Stimulated activated CD4-positive, alpha-beta T cell treated with anti-CD3 and anti-CD28 coated beads, Interleukin-1b, Interleukin-23, amount 100 ng/mL, for 48 hours (primary cell): ENCODE measurements around the gene SECISBP2.

Experiments
- DNase-seq: peaks from one replicate; pipeline ENCODE4 v3.0.0-alpha.2; 2020

SECISBP2 gene

DNA sequence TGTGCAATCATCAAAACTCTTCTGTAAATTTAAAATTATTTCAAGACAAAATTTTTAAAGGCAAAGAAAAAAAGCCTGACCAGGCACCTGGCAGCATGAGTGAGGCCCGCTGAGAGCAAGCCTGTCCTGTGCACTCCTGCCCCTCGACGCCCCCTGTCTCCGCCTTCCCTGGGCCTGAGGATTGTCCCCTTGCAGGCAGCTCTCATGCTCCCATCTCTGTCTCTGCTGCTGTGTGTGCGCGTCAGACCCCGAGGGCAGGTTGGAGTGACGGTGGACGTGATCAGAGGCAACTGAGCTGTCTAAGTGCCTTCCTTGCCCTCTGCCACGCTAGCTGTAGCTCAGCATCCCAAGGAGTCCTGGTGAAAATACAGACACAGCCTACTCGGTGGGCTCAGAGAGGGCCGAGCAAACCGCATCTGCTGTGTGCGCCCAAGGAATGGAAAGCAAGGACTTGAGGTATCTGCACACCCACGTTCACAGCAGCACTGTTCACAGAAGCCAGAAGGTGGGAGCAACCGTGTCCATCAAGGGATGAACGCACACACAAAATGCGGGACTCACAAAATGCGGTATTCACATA lies 65.5 kb downstream of the SECISBP2 start:
- DNase-seq, result no peak

DNA sequence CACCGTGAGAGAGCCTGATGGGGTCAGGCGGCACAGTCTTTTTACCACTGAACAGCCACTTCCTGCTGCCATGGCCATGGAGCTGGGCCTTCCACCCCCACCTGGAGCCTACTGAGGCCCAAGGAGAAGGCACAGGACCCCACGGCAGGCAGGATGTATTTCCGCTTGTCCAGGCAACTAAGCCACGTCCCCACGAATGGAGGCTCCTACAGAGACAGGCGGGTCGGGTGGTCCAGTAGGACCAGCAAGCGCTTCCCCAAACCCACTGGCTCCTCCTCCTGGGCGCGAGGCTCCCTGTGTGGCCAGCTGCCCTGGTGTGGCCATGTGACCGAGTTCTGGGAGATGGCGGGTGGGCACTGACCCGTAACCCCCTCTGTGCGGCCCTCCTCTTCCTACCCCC lies 66.5 kb downstream of the SECISBP2 start:
- no peak for DNase-seq

GRCh38 chr9:89386206-89386605 lies 67.9 kb downstream of the SECISBP2 start:
- DNase-seq, result no peak

DNA sequence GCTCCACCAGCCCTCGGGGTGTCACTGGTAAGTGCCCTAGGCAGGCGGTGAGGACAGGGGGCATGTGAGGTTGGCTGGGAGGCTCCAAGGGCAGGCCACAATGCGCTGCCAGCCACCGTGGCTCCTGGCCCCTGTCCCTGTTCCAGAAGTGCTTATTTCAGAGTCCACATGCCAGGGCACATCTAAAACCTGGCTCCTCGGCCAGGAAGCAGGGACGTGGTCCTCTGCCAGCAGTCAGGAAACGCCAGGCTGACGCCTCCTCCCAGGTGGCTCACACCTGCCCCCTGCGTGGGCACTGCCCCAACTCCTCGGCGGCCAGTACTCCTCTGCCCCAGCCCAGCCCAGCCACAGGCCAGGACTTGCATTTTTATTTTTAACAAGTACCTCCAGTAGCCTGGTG lies 68.5 kb downstream of the SECISBP2 start:
- no peak for DNase-seq

DNA sequence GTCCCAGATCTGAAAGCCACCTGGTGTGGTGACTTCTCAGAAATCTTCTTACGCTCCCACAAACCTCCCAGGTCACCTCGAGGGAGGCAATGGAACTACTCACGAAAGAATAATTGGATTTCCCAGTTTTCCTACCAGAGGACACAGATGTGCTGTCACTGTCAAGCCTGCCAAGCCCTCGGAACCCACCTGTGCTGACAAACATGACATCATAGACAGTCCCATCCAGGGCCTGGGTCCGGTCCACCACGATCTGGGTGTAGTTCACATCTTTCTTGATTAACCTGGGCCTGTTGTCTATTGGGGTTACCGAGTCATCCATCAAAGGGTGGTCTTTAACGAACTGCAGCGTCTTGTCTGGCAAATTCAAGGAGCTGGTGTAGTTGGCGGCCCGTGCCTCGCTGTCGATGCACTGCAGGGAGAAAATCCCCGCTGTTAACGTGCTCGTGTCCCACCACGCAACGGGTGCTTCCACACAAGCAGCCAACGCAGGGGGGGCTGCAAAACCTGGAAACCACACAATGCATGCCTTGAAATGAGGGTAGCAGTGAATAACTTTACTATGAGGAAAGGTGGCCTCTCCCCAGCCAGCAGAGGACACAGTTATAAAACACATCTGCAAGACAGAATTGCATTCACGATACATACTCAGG lies 69.0 kb downstream of the SECISBP2 start:
- no peak for DNase-seq

DNA sequence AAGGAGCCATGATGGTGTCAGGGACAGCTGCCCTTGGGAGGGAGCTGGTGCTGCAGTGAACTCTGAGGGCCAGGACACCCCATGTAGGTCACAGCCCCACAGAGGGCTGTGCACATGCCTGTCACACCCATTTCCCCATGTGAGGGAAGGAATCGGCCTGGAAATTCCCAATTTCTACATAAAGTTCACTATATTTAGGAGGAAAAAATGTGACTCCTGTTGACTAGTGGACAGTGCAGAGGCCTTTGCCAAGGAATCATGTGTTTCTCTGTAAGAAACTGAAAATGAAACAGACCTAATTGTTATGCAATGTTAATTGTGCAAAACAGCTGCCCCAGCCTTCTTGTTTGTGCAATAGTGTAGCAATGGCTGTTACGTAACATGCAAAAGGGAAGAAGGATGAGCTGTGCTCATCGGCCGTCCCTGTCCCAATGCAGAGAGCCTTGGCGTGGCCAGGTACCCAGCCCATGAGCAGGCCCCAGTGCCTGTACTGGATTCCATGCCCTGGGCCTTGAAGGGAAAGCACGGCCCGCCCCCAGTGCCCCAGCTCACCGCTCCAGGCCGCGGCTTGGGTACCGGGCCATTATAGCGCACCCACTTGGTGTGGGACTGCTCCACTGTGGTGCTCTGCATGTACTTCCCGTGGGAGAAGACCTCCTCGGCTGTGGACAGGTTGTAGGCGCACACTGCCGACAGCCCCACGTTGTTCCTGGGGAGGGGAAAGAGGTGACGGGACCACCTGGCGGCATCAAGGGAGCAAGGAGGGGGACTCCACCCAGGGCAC lies 70.0 kb downstream of the SECISBP2 start:
- DNase-seq, result no peak

GRCh38 chr9:89388868-89389177 lies 70.5 kb downstream of the SECISBP2 start:
- DNase-seq, result no peak

GRCh38 chr9:89390068-89390555 lies 71.8 kb downstream of the SECISBP2 start:
- no peak for DNase-seq

DNA sequence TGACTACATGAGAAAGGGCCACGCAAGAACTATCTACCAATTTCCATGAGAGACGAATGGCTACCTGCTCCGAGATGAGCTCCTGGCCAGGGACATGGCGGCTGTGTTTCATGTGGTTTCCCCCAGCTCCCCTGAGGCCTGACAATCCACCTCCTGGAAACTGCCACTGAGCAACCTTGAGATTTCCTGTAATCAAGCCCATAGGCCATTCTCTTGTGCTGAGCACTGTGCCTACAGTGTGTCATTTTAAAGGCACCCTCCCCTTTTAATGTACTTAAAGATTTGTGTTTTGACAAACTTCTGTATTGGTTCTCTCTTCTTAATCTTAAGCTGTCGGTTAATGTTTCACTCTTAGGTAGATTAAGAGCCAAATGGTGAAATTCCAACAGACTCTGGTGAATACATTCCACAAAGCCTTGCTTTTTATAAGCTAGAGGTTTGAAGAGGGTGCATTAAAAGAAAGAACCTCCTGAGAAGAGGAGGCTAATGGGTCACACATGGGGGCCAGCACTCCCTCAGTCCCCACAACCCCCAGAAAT lies 72.3 kb downstream of the SECISBP2 start:
- DNase-seq, result no peak

DNA sequence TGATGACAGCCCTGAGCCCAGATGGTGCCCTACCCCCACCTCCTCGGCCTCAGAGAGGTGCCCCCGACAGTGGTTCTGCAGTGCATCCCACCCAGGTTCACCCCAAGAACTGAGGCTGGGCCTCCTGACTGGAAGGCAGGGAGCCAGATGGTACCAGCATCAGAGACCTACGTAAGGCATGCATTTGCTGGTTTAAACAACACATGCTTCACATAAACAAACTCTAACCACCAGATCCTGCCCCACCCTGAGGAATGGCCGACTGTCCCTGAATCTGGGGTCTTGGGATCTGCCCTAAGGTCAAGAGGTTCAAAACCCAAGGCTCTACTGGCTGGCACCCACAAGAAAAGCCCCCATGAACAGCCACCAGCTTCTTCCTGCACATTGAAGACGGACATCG lies 73.3 kb downstream of the SECISBP2 start:
- DNase-seq, result no peak

DNA sequence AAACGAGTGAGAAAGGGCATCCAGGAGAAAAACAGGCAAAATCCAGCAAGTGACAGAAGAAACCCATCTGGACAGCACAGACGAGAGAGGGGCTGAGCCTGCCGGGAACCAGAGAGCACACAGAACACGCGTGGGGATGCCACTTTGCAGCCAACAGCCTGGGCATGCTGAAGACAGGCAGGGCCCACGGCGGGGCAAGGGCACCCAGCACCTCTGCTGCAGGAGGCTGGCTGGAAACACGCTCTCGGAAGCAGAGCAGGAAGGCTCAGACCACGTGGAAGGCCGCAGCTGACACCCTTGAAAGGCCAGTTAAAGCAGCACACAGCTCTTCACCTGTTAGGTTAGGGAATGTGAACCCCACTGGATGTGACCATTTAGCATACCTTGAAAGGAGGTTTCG lies 76.1 kb downstream of the SECISBP2 start:
- DNase-seq, result no peak

DNA sequence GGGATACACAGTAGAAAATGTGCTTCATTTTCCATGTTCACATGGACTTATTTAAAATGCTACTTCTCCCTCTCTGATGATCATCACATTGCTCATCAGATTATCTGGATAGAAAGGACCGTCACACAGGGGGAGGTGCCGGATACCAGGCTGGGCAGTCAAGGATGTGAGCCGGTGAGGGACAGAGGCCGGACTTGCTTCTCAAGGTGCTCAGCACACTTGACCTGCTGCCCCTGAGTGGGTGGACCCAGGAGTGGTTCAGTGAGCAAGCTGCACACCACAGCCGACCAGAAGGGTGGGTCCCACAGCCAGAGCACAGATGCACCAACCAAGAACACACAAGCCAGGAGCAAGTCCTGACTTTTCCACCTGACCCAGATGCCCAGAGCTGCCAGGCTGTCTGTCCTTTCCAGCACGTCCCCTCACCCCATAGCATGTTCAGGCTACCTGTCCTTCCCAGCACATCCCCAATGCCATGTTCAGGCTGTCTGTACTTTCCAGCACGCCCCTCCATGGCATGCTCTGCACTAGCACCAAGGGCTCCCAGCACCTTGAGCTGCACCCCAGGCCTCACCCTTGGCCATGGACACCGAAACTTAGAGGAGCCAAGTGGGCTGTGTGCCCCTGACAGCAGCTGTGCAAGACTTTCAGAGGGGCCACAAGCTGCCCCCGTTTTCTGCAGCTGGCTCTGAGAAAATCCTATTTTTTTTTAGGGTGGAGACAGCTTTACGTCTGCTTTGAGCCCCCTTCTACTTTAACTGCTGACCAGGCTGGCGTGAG lies 77.8 kb downstream of the SECISBP2 start:
- no peak for DNase-seq

GRCh38 chr9:89397471-89397870 lies 79.2 kb downstream of the SECISBP2 start:
- no peak for DNase-seq

- no peak for DNase-seq
Observed at GRCh38 chr9:89398621-89399020, 80.3 kb downstream of the SECISBP2 start.

GRCh38 chr9:89400403-89401116 lies 82.3 kb downstream of the SECISBP2 start:
- no peak for DNase-seq

DNA sequence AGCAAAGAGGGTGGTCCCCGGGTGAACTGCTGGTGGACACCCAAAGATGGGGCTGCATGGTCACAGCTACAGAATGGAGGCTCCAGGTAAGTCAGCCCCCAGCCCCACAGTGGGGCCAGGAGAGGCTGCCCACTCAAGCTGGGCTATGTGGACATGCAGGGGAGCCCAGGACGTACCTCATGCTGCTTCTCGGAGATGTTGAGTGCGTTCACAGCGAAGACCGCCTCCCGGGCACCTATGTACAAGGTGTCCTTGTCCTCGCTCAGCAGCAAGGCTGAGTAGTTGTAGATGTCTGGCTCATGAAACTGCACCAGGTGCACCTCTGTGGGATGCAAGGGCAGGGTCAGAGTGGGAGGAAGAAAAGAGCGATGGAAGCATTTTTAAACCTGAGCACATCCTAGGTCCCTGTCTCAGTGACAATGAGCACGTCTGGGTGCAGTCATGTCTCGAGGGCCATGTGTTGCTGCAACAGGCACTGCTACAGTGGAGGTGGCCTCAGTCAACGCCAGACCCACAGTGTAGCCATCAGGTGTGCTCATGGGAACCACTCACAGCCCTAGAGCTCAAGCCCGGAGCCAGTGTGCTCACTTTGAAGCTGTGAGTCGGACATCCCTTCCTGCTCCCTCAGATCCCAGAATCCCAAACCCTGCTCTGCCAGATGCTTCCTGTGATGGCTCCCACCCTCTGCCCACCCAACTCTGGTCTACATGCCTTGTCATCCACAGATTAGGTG lies 84.6 kb downstream of the SECISBP2 start:
- no peak for DNase-seq

- DNase-seq, result no peak
Observed at GRCh38 chr9:89404074-89404473, 85.8 kb downstream of the SECISBP2 start.

- DNase-seq, result no peak
Observed at GRCh38 chr9:89405826-89406225, 87.5 kb downstream of the SECISBP2 start.

- no peak for DNase-seq
Observed at GRCh38 chr9:89407070-89407469, 88.8 kb downstream of the SECISBP2 start.

GRCh38 chr9:89408628-89409101 lies 90.4 kb downstream of the SECISBP2 start:
- DNase-seq, result peak; percentile 61
